HG03060 (cell line): ENCODE measurements around the gene ATP9A.
"Not testable (repeated sequence)": the region's sequence is repeated elsewhere in the genome, so short reads cannot be mapped to it uniquely, and the experiment has no call there.

Experiments
- ATAC-seq: cut with Tn5 transposase; IDR thresholded peaks from one replicate; pipeline ENCODE4 v1.9.1; 2021; ENCODE audit warnings: low read depth, moderate number of reproducible peaks; ENCODE audit not compliant: unreplicated experiment

The ATP9A gene

DNA sequence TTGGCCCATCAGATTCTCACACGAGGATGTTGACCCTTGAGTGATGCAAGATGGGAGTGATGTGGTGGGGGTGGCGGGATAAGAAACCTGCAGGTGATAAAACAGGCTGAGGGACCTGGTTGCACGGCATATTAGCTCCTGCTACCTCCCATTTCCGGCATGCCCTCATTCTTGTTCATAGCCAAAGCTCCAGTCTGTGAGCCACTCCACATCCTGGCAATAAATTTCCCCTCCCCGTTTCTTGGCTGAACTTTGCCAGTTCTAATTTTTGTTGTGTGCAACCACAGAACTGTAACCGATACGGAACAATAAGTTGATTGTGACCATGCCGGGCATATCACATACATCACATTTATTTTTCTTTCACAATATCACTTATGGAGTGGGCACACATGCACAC lies 184.1 kb downstream of the ATP9A start:
- no peak for ATAC-seq

DNA sequence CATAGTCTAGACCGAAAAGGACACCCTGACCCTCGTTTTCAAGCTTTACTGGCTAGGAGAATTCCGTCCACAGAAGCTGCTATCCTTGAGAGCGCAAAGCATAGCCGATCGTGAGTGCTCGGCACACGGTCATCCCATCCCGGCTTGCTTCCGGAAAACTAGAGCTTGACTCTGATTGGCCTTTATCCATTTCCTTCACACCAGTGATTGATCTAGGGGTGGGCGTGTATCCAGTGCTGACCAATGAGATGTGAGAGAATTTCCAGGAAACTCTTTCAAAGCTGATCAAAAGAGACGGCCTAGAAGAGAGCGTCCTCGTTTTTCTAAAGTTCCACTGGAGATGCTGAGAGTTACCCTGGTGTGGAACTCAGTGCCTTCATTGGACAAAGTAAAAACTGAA lies 184.7 kb downstream of the ATP9A start:
- no peak for ATAC-seq

DNA sequence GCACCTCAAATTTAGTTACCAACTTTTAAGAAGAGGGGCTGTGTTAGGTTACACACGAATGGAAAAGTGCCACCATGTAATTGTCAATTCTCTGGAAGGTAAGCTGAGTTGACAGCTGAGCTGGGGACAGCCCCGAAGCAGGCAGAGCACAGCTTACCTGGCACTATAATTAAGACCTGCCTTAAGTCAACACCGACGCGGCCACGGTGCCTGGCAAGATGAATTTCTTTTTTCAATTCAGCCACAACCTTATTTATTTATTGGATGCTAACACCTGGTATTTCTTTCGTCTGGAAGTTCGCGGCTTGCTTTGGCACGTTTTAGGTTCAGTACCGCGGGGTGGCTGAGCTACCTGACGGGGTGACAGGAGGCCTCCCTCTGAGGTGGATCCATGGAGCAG lies 185.1 kb downstream of the ATP9A start:
- no peak for ATAC-seq

DNA sequence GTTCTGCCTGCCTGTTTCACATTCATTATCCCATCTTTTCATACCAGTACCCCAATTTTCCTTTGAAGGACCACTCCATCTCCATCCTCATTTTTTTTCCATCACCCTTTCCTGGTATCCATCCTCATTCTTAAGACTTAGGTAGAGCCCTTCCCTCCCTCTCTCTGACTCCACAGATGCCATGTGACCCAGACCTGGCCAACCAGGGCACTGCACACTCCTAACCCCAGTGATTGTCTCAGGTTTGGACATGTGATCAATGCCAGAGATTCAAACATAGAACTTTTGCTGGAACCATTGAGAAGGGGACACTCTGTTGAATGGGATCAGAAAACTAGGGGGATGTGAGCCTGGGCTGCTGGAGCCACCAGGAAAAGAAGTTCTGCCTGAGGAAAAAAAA lies 186.6 kb downstream of the ATP9A start:
- ATAC-seq: no peak

DNA sequence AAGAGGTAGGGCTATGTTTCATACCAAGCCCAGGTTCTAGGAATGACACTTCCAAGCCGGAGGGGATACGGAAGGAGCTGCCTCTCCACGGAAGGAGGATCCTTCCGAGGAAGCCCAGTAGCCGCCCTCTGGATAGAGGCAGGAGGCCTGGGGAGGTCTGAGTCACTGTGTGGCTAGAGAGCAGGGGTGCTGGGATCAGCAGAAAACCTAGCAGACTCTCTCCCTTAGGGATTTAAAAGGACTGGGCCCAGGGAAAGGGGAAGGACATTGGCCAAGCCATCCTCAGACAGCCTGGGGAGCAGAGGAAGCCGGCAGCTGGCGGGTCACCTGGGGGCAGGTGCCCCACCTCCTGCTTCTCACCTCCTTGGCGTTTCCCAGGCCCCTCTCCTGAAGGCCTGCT lies 189.1 kb downstream of the ATP9A start:
- ATAC-seq: no peak

DNA sequence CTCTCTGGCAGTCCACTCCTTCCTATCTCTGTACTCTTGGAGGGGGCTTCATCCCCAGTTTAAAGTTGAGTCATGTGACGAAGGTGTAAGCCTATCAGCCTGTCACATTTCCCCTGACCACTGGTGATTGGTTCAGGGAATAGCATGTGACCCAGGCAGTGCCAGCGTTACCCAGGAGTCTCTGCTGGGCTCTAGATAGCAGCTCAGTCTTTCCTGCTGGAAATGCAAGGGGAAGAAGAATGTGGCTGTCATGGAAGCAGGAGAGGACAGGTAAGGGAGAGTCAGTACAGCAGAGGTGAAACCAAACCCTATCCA lies 190.1 kb downstream of the ATP9A start:
- no peak for ATAC-seq

DNA sequence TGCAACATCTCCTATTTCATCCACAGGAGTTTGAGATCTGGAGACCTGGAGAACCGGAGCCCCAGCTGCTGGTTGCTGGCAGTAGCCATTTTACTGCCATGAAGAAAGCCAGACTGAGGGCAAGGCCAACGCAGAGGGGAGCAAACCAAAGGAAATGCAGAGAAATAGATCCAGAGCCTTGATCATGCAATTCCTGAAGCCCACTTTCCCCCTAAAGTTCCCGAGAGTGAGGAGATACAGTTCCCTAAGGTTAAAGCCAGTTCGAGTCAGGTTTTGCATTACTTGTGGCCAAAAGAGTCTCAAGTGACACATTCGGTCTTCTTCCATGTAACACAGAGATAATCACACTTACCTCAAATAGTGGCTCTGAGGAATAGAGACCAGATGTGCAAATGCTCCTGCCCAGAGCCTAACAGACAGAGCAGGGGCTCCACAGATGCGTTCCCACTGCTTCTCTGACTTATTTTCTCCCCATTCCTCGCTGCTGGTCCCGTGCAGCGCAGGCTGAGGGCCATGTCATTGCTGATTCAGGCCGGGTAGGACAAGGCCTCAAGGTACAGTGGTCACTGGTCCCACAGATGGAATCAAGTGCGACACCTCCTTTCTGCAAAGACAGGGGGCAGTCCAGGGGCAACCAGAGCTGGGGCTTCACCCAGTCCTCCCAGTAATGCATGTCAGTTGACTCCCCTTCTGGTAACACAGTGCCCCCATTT lies 190.6 kb downstream of the ATP9A start:
- no peak for ATAC-seq

DNA sequence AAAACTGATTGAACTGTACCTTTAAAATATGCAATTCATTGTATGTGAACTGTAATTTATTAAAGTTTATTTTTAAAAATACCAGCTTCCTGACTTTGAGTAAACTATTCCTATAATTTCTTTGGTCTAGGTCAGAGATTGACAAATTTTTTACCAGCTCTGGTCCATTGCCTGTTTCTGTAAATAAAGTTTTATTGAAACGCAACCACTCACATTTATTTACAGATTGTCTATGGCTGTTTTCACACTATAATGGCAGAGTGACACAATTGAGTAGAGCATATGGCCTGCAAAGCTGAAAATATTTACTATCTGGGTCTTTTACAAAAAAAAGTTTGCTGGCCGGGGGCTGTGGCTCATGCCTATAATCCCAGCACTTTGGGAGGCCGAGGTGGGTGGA lies 192.7 kb downstream of the ATP9A start:
- ATAC-seq: no peak

DNA sequence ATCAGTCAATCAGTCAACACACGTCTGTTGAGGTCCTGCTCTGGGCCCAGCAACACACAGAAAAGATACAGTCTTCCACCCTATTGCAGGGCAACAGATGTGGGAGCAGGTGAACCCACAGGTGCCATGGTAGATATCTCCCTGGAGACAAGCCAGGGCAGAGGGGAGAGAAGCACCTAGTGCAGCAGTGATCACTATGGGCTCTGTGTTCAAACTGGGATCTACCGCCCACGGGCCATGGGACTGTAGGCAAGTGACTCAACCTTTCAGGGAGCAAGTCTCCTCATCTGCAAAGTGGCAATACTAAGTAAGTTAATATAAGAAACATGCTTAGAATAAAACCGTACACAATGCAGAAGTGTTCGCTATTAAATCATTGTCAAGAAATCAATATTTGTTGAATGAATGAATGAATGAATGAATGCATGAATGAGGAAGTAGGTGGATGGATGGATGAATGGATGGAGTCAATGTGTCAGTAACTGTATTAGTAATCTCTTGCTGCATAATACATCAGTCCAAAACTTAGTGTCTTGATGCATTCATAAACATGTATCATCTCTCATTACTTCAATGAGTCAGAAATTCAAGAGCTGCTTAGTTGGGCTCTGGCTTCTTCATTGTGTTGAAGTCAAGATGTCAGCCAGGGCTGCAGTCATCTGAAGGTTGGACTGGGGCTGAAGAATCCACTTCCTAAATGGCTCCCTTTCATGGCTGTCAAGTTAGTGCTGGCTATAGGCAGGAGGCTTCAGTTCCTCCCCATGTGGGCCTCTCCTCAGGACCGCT lies 193.7 kb downstream of the ATP9A start:
- ATAC-seq: no peak

DNA sequence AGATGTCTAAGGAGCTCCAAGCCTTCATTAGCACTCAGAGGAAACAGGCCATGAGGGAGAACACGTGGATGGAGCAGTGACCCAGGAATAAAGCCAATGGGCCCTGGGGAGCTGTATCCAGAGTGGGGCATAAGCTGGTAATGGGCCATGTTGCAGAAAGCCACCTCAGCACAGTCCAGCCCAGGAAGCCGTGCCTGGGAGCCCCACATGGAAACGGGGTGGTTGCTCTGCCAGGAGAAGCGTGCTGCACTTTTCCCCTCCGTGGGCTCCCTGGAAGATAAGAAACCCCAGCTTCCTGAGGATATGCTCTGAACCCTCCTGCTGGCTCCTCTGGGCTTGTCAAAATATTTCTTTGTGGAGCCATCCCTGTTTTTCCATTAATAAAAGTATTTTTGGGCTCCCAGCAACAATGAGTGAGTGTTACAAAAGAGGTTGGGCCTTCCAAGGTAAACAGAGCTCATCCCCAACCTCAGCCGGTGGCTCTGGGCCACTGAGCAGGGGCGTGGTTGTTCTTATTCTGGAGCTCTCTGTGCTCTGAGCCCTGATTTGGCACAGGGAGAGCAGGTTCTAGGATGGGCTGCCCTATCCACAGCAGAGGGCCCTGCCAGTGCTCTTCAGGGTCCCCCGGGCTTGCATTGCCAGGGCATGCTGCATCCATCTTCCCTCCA lies 194.5 kb downstream of the ATP9A start:
- ATAC-seq: no peak

DNA sequence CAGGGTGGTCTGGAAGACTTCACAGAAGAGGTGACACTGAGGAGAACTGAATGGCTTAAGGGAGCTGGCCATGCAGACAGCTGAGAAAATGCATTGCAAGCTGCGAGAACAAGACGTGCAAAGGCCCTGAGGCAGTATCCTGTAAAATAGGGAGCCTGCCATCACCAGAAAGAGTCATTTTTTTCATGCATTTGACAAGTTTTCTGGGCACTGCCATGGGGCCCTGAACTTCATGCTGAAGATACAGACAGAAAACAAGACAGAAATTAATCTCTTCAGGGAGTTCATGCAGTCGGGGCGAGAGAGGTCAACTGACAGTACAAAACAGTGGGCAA lies 196.8 kb downstream of the ATP9A start:
- ATAC-seq: no peak

DNA sequence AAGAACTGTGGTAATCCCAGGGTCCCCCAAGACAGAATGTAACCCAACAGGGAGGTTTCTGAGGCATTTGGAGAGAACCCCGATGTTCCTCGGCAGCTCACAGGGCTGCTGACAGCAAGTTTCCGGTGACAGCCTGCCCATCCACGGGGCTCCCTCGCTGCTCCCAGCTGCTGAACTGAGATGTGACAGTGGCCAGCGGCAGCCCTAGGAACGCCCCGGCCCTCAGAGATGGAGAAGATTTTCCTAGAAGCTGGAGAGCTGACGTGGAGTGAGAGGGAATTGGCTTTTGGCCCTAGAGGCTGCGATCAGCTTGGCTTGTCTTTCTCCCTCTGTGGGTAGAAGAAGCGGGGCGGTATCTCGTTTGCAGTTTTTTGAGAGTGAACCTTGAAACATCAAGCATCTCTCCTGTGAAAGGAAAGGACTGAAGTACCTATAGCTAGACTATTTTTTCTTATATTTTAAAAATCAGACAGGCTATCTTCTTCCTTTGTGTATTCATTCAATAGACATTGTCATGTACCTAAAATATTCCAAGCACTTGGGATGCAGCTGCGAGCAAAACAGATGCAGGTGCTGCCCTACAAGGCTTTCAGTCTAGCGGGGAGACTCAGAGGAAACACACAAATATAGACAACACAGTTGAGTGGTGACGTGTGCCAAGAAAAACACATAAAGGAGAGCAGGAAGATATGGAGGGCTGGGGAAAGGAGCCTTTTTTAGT lies 197.3 kb downstream of the ATP9A start:
- ATAC-seq: no peak

DNA sequence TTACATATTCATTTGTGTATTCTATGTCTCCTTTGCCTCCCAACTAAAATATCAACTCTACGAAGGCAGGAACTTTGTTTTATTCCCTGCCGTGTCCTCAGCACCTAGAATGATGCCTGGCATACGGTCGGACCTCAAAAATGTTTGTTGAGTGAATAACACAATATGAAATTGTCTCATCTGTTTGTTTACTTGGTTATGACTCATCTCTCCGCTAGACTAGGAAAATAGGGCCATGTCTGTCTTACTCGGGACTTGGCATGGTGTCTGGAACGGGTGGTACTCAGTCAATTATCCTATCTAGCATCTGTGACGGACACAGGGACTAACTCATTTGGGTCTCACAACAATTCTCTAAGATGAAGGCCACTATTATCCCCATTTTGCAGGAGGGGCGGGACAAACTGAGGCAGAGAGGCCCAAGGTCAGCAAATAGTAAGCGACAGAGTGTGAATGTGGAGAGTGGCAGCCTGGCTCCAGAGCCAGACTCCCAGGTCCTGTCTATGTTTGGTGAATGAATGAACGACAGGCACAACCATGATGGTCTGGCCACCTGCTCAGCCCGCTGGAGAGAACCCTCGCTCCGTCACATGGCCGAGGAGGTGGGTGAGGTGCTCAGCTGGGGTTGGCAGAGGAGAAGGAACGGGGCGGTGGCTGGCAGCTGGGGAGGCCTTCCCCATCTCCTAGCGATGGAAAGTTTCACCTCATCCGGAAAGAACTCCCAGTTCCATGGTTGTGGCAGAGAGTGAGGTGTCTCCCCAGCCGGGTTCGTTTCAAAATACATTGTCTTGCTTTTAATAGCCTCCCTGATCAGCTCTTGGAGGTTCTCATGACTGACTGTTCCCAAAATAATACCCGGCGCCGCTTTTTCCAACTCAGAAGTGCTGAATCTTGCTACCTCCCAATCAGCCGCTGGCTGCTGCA lies 198.1 kb downstream of the ATP9A start:
- no peak for ATAC-seq

DNA sequence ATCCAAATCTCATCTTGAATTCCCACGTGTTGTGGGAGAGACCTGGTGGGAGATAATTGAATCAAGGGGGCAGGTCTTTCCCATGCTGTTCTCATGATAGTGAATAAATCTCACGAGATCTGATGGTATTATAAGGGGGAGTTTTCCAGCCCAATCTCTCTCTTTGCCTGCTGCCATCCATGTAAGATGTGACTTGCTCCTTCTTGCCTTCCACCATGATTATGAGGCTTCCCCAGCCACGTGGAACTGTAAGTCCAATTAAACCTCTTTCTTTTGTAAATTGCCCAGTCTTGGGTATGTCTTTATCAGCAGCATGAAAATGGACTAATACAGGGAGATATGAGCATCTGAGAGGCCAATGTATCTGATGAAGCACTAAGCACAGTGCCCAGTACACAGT lies 199.7 kb downstream of the ATP9A start:
- ATAC-seq: not testable (repeated sequence)

DNA sequence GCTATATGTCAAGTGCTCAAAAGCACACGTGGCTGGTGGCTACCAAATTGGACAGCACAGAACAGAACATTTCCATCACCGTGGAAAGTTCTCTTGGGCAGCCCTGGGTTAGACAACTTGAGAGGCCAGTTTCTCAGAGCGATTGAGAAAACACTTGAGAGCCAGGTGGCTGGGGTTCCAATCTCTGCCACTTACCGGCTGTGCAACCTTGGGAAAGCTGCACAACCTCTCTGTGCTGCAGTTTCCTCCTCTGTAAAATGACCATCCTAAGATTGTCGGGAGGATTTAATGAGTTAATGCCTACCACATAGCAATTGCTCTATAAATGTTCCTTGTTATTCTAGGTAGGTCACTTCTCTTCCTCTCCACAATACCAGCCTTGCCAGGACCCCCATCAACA lies 200.6 kb downstream of the ATP9A start:
- no peak for ATAC-seq

DNA sequence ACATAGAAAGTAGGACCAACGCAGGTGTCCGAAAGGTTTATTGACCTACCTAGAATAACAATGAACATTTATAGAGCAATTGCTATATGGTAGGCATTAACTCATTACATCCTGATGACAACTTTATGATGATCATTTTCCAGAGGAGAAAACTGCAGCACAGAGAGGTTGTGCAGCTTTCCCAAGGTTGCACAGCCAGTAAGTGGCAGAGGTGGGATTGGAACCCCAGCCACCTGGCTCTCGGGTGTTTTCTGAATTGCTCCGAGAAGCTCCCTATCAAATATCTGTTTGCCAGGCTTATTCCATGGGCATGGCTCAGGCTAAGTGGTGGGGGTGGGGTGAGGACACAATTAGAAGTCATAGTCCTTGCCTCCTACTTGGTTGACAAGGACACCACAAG lies 201.6 kb downstream of the ATP9A start:
- ATAC-seq: no peak

DNA sequence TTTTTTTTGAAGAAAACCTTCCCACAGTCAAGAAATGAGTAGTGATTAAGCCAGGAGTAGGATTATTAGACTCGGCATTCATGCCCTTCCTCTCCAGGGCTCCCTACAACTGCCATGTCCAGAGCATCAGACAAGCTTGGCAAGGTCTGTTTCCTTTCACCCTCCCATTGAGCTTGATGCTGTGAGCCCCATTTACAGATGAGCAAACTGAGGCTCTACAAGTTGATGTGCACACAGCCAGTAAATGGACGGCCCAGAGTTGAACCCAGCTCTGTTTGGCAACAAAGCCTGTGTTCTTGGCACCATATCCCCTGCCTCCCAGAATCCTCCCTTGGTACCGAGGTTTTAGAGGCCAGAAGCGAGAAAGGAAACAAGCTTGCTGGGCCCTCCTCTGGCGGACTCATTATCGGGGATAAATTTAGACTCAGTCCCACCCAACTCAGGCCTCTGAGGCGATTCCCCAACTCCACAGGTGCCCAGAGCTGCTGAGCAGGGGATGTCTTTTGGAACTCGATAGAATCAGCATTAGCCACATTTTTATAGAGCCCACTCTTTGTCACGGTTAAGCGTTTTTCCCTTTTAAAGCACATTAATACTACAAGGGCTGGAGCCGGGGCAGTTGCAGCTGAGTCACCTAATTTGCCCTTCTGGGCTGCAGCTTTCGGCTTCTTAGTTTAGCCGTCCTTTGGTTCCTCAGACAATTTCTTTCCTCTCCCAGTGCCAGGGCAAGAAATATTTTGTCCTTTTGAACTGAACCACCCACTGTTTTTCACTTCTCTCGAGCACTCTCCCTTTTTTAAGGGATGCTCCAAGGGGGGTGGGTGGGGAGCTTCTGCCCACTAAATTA lies 202.7 kb downstream of the ATP9A start:
- no peak for ATAC-seq

DNA sequence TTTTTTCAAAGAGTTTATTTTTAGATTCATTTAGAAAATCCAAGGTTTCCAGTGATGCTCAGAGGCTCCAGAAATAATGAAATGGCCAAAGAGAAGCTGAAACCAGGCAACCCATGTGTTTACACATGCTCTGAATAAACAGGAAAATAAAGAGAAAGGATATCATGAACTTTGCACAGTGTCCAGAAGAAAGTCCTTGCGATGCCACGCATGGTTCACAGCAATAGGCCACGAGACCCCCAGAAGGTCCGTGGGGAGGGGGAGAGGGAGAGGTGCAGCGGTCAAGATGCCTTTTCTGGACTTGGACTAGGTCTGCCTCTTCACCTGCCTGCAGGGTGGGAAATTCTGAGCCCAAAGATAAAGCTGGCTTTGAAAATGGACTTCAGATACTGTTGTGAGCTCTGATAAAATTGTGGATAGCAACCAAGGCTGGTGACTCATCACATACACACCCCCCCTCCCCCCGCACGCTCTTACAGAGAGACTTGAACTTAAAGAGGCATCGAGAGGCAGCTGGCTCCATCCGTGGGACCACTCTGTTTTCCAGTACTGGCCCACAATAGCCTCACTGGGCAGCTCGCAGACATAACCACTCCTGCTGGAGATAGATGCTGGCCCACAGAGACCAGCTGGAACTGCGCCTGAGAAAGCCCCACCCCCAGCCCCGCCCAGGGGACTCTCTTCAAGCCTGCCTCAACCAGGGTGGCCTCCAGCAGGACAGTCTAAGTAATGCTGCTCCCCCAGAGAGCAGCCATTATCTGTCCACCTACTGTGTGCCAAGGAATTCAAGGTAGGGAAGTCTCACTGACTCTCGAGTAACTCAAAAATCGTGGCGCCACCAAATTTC lies 204.5 kb downstream of the ATP9A start:
- no peak for ATAC-seq

DNA sequence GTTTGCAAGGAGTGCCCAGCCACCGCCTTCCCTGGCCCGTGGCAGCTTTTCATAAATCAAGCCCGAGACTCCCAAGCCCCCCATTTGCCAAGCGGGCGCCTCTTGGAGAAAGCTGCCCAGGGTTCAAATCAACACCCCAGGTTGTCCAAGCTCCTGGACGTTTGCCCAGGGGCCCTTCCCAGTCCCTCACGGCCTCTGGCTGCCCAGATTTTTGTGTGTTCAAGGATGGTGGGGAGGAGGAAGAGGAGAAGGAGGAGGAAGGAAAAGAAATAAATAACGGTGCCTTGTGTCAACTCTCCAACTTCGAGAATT lies 205.1 kb downstream of the ATP9A start:
- ATAC-seq: no peak
